MM.1S (cell line): ENCODE measurements around the gene MOCS1.

ENCODE experiments used
- DNase-seq: peaks from one replicate; pipeline ENCODE4 v3.0.0-alpha.2; 2015
- H2AFZ ChIP-seq: fragments of 300-600 bp; sonication (generic); 2 replicates; pipeline ENCODE4 v1.6.0; 2016; ENCODE audit warnings: antibody characterized with exemption, low read length
- H3F3A ChIP-seq: fragments of 300-600 bp; sonication (generic); 2 replicates; pipeline ENCODE4 v1.6.1; 2016; ENCODE audit warnings: mild to moderate bottlenecking, antibody characterized with exemption, low read length, moderate library complexity, mixed read lengths; ENCODE audit not compliant: insufficient read depth
- H3K27ac ChIP-seq: fragments of 300-600 bp; sonication (generic); 2 replicates; pipeline ENCODE4 v1.5.1; 2016; ENCODE audit warnings: mild to moderate bottlenecking, low read length
- H3K27me3 ChIP-seq: fragments of 300-600 bp; sonication (generic); replicated peaks from 2 replicates; pipeline ENCODE4 v1.6.0; 2016; ENCODE audit warnings: low read length; ENCODE audit not compliant: insufficient read depth
- H3K36me3 ChIP-seq: fragments of 300-600 bp; sonication (generic); replicated peaks from 2 replicates; pipeline ENCODE4 v1.6.1; 2016; ENCODE audit warnings: mild to moderate bottlenecking, low read length, mixed read lengths; ENCODE audit not compliant: insufficient read depth
- H3K4me1 ChIP-seq: fragments of 300-600 bp; sonication (generic); 2 replicates; pipeline ENCODE4 v1.6.1; 2016; ENCODE audit warnings: low read length, mixed read lengths
- H3K4me2 ChIP-seq: fragments of 300-600 bp; sonication (generic); 2 replicates; pipeline ENCODE4 v1.6.0; 2016; ENCODE audit warnings: low read depth, low read length
- H3K4me3 ChIP-seq: fragments of 300-600 bp; sonication (generic); 2 replicates; pipeline ENCODE4 v1.5.1; 2016; ENCODE audit warnings: low read length, mixed read lengths
- H3K79me2 ChIP-seq: fragments of 300-600 bp; sonication (generic); 2 replicates; pipeline ENCODE4 v1.6.1; 2016; ENCODE audit warnings: mixed run types, low read length, mixed read lengths
- H3K9ac ChIP-seq: fragments of 300-600 bp; sonication (generic); 2 replicates; pipeline ENCODE4 v1.6.1; 2016; ENCODE audit warnings: low read length, mixed read lengths
- H3K9me2 ChIP-seq: fragments of 300-600 bp; sonication (generic); replicated peaks from 2 replicates; pipeline ENCODE4 v1.6.1; 2016; ENCODE audit warnings: mild to moderate bottlenecking, low read length, mixed read lengths; ENCODE audit not compliant: insufficient read depth
- H3K9me3 ChIP-seq: fragments of 300-600 bp; sonication (generic); replicated peaks from 2 replicates; pipeline ENCODE4 v1.6.1; 2016; ENCODE audit warnings: mild to moderate bottlenecking, low read length, mixed read lengths; ENCODE audit not compliant: insufficient read depth
- H4K20me1 ChIP-seq: fragments of 300-600 bp; sonication (generic); 2 replicates; pipeline ENCODE4 v1.6.1; 2016; ENCODE audit warnings: mild to moderate bottlenecking, low read length, moderate library complexity, mixed read lengths; ENCODE audit not compliant: insufficient read depth
- CTCF ChIP-seq: fragments of 300-600 bp; sonication (generic); IDR thresholded peaks from 2 replicates; pipeline ENCODE4 v1.5.1; 2016; ENCODE audit warnings: antibody characterized with exemption, low read length, mixed read lengths
- EZH2 ChIP-seq: fragments of 300-600 bp; sonication (generic); optimal IDR thresholded peaks from 2 replicates; pipeline ENCODE3; 2017; ENCODE audit warnings: low read depth, mild to moderate bottlenecking, antibody characterized with exemption, low read length, mixed read lengths
- EZH2phosphoT487 ChIP-seq: fragments of 300-600 bp; sonication (generic); IDR thresholded peaks from 2 replicates; pipeline ENCODE4 v1.6.1; 2018; ENCODE audit warnings: antibody characterized with exemption, low read length

The MOCS1 gene

GRCh38 chr6:39880594-39880993 is 53.7 kb downstream of the MOCS1 start:
- Histone ChIP-seq H4K20me1 (no peaks in the 10 kb centered on the region), H3K4me1 (no peaks in the 10 kb centered on the region), H3K9ac (no peak overlapping the region), H3K79me2 (no peaks in the 10 kb centered on the region), H3K27ac (no peak overlapping the region), H3K9me2 (no peaks in the 10 kb centered on the region), H3F3A (no peaks in the 10 kb centered on the region), H3K4me3 (no peak overlapping the region), H3K36me3 (no peaks in the 10 kb centered on the region), H3K4me2 (no peak overlapping the region), H2AFZ (no peak overlapping the region), H3K27me3 (no peaks in the 10 kb centered on the region), H3K9me3 (no peaks in the 10 kb centered on the region)
- DNase-seq: no peak
- TF ChIP-seq EZH2phosphoT487 (no peak), EZH2 (no peak), CTCF (no peak)

- Histone ChIP-seq H3F3A (no peaks in the 10 kb centered on the region), H3K9me3 (no peaks in the 10 kb centered on the region), H3K4me1 (no peaks in the 10 kb centered on the region), H3K27me3 (no peaks in the 10 kb centered on the region), H3K4me3 (no peak overlapping the region), H3K36me3 (no peaks in the 10 kb centered on the region), H4K20me1 (no peaks in the 10 kb centered on the region), H3K79me2 (no peaks in the 10 kb centered on the region), H2AFZ (no peak overlapping the region), H3K9ac (no peak overlapping the region), H3K4me2 (no peak overlapping the region), H3K9me2 (no peaks in the 10 kb centered on the region), H3K27ac (no peak overlapping the region)
- TF ChIP-seq CTCF: no peak
- TF ChIP-seq EZH2phosphoT487: no peak
- TF ChIP-seq EZH2: no peak
- no peak for DNase-seq
These were observed 54.7 kb downstream of the MOCS1 start for GRCh38 chr6:39879535-39879934.

- no peak for DNase-seq
- H3K4me1 ChIP-seq: no peaks in the 10 kb centered on the region
These were observed 57.4 kb downstream of the MOCS1 start for GRCh38 chr6:39876826-39877225.

More at GRCh38 chr6:39876826-39877225, 57.4 kb downstream of the MOCS1 start:
- H3K4me2 ChIP-seq: no peak overlapping the region
- H3K27ac ChIP-seq: no peak overlapping the region
- H3K9me3 ChIP-seq: no peaks in the 10 kb centered on the region
- no peaks in the 10 kb centered on the region for H3K27me3 ChIP-seq
- no peak overlapping the region for H3K9ac ChIP-seq
- H4K20me1 ChIP-seq: no peaks in the 10 kb centered on the region
- H3K79me2 ChIP-seq: no peaks in the 10 kb centered on the region
- no peak overlapping the region for H3K4me3 ChIP-seq
- H3K9me2 ChIP-seq: no peaks in the 10 kb centered on the region
- no peaks in the 10 kb centered on the region for H3K36me3 ChIP-seq
- H3F3A ChIP-seq: no peaks in the 10 kb centered on the region
- TF ChIP-seq EZH2phosphoT487: no peak
- no peak for TF ChIP-seq CTCF
- no peak for TF ChIP-seq EZH2
- no peak overlapping the region for H2AFZ ChIP-seq
